T-helper 1 cell (primary cell): ENCODE measurements around the gene PARD6G.

ENCODE experiments used
- DNase-seq, 5 donors: peaks; one replicate each; pipeline ENCODE4 v3.0.0-alpha.2; 2012 to 2020
- total RNA-seq, 4 donors: gene quantifications; one replicate each; lab custom pipeline; 2026; lab: John Stamatoyannopoulos, UW

Gene PARD6G, protein sequence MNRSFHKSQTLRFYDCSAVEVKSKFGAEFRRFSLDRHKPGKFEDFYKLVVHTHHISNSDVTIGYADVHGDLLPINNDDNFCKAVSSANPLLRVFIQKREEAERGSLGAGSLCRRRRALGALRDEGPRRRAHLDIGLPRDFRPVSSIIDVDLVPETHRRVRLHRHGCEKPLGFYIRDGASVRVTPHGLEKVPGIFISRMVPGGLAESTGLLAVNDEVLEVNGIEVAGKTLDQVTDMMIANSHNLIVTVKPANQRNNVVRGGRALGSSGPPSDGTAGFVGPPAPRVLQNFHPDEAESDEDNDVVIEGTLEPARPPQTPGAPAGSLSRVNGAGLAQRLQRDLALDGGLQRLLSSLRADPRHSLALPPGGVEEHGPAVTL
- 0 to 0.36 (median 0.31) reads per million in 4 donors for total RNA-seq

- peak in 4 of 5 donors; percentile 22 to 51 (median 40) for DNase-seq
Measured at GRCh38 chr18:80247393-80247841, at the start of gene PARD6G. Gene PARD6G (minus strand): TSS chr18:80247514. CDS start chr18:80247348, 166 bp downstream.

GRCh38 chr18:80262241-80263033, 15.1 kb upstream of the PARD6G start:
- peak in 1 of 5 donors; percentile 26 for DNase-seq

GRCh38 chr18:80259610-80260009, 12.3 kb upstream of the PARD6G start:
- DNase-seq = no peak

- no peak for DNase-seq
Measured at GRCh38 chr18:80258640-80259039, 11.3 kb upstream of the PARD6G start.

DNA sequence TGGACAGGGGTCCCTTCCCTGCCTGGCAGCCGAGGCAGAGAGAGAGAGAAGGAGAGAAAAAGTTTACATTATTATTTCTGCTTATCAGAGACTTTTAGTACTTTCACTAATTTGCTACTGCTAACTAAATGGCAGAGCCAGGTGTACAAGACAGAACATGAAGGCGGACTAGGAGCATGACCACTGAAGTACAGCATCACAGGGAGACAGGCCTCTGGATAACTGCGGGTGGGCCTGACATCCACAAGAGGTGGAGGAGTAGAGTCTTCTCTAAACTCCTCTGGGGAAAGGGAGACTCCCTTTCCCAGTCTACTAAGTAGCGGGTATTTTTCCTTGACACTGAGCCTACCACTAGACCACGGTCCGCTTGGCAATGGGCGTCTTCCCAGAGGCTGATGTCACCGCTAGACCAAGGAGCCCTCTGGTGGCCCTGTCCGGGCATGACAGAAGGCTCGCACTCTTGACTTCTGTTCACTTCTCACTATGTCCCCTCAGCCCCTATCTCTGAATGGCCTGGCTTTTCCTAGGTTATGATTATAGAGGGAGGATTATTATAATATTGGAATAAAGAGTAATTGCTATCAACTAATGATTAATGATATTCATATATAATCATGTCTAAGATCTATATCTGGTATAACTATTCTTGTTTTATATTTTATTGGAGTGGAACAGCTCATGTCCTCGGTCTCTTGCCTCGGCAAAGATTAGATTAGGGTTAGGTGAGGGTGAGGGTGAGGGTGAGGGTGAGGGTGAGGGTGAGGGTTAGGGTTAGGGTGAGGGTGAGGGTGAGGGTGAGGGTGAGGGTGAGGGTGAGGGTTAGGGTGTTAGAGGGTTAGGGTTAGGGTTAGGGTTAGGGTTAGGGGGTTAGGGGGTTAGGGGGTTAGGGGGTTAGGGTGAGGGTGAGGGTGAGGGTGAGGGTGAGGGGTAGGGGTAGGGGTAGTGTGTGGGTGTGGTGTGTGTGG, 10.5 kb upstream of the PARD6G start:
- DNase-seq = peak in 2 of 5 donors; percentile 31 to 37

DNA sequence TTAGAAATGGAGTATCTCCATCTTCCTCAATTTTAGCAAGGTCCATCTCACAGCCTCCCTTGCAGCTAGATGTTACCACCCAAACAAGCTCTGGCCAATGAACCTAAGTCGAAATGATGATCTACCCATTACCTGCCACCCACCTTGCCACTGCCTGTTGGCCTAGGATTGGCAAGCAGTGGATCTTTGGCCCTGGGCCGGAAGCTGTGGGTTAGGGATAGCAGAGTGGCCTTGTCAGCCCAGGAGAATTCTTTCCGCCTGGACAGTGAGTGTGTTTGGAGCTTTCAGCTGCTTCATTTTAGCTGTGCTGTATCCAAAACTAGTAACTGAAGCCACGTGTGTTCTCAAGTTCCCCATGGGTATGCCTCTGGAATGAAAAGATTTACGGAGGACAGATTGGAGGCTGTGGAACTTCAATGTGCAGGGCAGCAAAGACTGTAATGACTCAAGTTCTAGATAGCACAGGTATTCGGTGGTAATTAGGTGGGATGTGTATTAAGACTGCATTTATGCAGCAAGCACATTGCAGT, 7.7 kb upstream of the PARD6G start:
- no peak for DNase-seq

GRCh38 chr18:80253871-80254492, 6.7 kb upstream of the PARD6G start:
- no peak for DNase-seq

GRCh38 chr18:80253236-80253635, 5.9 kb upstream of the PARD6G start:
- no peak for DNase-seq

DNA sequence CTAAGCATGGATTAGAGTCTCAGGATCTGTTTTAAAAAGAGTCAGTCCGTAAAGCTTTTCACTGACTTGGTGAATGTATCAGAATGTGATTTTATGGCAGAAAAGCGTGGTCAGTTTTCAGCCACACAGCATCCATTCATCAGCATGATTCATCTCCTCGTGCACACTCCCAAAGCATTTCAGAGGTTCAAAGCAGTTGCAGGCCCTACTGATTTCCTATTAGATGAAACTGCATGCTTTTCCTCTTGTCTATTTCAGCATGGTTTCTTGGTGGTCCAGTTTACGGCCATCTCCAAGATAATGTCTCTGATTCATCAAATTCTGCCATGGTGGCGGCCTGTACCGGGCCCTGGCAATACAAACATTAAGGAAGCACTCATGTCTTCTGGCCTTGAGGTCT, 4.8 kb upstream of the PARD6G start:
- no peak for DNase-seq

DNA sequence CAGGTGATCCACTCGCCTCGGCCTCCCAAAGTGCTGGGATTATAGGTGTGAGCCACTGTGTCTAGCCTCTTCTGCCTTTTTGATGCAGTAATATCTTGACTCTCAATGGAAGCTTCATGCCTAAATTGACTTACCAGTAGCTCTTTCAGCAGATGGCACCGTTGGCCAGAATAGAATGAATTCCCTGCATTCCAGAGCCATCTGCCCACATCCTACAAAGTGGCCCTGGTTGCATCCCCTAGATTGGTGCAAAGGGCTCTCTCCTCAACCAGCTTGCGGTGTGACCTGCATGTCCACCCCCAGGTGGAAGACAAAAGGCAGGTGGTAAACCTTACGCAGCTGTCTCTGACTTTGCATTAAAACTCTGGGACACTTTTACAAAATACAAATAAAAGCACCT, 4.4 kb upstream of the PARD6G start:
- DNase-seq = no peak

DNA sequence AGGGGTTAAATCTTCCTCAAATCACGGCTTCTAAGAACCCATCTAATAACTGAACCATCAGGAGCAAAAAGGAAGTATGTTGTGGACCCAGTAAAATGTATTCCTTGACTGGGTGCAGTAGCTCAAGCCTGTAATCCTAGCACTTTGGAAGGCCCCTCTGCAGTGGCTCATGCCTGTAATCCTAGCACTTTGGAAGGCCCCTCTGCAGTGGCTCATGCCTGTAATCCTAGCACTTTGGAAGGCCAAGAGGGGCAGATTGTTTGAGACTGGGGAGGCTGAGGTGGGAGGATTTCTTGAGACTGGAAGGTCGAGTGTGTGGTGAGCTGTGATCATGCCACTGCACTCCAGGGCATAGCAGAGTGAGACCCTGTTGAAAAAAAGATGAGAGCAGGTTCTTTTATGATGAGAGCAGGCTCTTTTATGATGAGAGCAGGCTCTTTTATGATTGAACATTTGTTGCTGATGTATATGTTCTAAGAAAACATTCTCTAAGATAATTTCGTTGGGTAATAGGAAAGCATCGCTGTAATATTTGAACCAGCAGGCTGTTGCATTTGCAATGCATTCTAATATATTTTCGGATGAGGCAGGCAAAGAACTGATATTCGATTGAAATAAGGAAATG, 3.5 kb upstream of the PARD6G start:
- DNase-seq = no peak

GRCh38 chr18:80249217-80250093, 2.1 kb upstream of the PARD6G start:
- no peak for DNase-seq

GRCh38 chr18:80246445-80247392, 595 bp downstream of the PARD6G start:
- DNase-seq = no peak

GRCh38 chr18:80245781-80246444, 1.4 kb downstream of the PARD6G start:
- DNase-seq = no peak

- DNase-seq = no peak
Measured at GRCh38 chr18:80244956-80245730, 2.2 kb downstream of the PARD6G start.

DNA sequence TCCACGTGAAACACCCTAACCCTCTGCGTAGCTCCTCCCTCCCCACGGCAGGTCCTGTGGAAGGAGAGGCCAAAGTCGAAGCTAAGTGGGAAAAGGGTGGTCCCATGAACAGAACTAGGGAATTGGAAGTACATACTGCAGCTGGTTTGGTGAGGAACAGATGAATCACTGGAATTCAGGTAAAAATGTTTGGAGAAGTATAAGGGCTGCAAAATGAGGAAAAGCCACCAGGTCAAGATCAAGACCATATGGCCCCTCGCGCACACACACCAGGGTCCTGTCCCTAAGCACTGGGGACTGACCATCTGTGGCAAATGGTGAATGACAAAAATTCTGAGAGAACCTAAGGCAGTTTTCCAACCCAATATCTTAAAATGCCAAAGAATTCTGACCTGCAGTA, 3.1 kb downstream of the PARD6G start:
- DNase-seq = no peak

DNA sequence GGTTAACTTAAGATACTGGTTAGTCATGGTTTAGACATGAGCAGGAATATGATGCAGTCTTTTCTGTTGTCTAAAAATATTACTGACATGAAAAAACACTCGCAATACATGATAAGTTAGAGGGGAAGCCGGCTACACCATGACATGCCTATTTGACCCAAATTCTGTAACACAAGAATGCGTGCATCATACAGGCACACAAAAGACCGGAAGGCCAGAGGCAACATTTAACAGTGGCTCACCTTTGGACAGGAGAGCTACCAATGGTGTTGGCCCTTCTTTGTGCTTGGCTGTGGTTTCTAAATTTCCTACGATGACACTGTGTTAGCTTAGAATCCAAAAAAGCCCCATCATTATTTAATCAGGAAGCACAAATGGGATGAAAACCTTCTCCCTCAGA, 4.1 kb downstream of the PARD6G start:
- DNase-seq = no peak
